GM04504 (cell line): ENCODE measurements around the gene EIF4ENIF1.
"Not testable (repeated sequence)": the region's sequence is repeated elsewhere in the genome, so short reads cannot be mapped to it uniquely, and the experiment has no call there.

Experiments used
- DNase-seq: peaks from one replicate; pipeline ENCODE4 v3.0.0-alpha.2; 2012; ENCODE audit warnings: low read depth

Gene EIF4ENIF1, protein sequence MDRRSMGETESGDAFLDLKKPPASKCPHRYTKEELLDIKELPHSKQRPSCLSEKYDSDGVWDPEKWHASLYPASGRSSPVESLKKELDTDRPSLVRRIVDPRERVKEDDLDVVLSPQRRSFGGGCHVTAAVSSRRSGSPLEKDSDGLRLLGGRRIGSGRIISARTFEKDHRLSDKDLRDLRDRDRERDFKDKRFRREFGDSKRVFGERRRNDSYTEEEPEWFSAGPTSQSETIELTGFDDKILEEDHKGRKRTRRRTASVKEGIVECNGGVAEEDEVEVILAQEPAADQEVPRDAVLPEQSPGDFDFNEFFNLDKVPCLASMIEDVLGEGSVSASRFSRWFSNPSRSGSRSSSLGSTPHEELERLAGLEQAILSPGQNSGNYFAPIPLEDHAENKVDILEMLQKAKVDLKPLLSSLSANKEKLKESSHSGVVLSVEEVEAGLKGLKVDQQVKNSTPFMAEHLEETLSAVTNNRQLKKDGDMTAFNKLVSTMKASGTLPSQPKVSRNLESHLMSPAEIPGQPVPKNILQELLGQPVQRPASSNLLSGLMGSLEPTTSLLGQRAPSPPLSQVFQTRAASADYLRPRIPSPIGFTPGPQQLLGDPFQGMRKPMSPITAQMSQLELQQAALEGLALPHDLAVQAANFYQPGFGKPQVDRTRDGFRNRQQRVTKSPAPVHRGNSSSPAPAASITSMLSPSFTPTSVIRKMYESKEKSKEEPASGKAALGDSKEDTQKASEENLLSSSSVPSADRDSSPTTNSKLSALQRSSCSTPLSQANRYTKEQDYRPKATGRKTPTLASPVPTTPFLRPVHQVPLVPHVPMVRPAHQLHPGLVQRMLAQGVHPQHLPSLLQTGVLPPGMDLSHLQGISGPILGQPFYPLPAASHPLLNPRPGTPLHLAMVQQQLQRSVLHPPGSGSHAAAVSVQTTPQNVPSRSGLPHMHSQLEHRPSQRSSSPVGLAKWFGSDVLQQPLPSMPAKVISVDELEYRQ

DNA sequence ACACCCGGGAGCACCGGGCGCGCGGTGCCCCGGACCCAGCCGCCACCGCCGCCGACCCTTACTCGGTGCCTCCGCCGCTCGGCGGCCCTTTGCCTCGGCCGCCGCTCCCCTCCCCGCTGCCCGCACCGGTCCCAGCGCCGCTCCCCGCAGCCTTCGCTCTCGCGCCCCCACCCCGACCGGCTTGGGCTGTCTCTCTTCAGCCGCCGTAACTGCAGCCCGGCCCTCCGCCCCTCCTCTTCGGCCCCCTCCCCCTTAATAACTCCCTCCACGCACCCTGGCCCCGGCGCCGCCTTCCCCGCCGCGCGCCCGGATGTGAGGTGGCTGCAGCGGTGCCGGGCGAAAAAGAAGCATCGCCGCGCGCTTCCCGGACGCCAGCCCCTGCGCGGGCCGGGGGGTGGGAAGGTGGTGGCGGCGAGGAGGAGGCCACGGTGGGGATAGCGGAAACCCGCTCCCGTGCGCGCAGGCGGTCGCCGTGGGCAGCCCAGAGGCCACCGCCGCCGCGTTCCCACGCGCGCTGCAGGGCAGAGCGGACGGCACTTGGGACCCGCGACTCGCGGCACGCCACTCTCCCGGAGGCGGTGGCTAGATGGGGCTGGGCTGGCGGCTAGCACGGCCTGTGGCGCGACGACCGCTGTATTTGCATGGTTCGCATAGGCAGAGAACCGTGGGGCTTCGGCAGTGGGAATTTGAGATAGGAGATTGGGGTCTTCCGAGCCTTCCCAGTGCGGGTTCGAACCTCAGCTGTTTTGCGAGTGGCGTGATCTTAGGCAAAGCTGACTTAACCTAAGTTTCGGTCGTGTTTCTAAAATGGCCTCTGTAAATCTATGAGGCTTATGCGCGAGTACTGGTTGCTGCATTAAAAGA lies at the start of gene EIF4ENIF1:
TSS of gene EIF4ENIF1 (minus strand) at position 211 of the 864 bp plus-strand sequence. CDS start 1,124 bp downstream, outside the sequence.
- peak; percentile 70 for DNase-seq

GRCh38 chr22:31538815-31539214 lies 49.2 kb upstream of the EIF4ENIF1 start:
- no peak for DNase-seq

- no peak for DNase-seq
Observed at GRCh38 chr22:31537019-31537535, 47.4 kb upstream of the EIF4ENIF1 start.

GRCh38 chr22:31533374-31533773 lies 43.7 kb upstream of the EIF4ENIF1 start:
- DNase-seq = no peak

DNA sequence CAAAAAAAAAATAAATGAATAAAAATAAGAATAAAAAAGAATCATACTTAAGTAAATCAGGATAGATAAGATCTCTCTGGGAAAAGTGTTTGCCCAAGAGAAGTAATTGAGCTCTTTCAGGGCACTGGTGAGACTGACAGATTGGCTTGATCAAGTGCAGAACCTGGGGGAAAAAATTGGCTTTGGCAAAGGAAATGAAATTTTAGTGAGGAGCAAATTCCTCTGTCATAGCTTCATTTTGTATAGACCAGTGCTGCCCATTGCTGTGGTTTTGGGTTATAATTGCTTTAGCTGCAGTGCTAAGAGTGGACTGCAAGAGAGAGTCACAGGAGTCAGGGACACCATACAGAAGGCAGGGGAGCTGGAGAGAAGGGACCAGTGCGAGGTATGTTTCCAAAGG lies 42.4 kb upstream of the EIF4ENIF1 start:
- DNase-seq = no peak

- DNase-seq = no peak
Observed at GRCh38 chr22:31530823-31531195, 41.2 kb upstream of the EIF4ENIF1 start.

GRCh38 chr22:31526270-31526669 lies 36.6 kb upstream of the EIF4ENIF1 start:
- no peak for DNase-seq

- not testable (repeated sequence) for DNase-seq
Observed at GRCh38 chr22:31524132-31524531, 34.5 kb upstream of the EIF4ENIF1 start.

DNA sequence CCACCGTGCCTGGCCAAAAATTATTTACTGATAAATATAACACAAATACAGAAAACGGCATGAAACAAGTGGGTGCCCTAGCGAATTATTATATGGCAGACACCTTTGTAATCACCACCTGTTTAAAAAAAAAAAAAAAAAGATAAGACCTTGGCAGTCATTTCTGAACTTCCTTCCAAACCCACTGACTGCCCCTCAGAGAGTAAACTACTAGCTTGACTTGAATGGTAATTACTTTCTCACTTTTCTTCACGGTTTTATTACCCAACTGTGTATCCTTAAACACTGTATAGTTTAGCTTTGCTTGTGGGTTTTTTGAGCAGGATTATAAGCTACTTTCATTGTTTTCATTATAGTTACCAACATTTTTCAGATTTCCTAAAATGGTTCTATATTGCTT lies 30.4 kb upstream of the EIF4ENIF1 start:
- no peak for DNase-seq

- DNase-seq = no peak
Observed at GRCh38 chr22:31509061-31509762, 19.6 kb upstream of the EIF4ENIF1 start.

GRCh38 chr22:31508536-31508935 lies 18.9 kb upstream of the EIF4ENIF1 start:
- no peak for DNase-seq

DNA sequence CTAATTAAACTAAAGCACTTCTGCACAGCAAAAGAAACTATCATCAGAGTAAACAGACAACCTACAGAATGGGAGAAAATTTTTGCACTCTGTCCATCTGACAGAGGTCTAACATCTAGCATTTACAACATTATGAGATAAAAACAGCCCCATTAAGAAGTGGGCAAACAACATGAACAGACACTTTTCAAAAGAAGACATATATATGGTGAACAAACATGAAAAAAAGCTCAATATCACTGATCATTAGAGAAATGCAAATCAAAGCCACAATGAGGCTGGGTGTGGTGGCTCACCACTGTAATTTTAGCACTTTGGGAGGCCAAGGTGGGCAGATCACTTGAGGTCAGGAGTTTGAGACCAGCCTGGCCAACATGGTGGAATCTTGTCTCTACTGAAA lies 17.9 kb upstream of the EIF4ENIF1 start:
- not testable (repeated sequence) for DNase-seq

- no peak for DNase-seq
Observed at GRCh38 chr22:31504282-31504681, 14.6 kb upstream of the EIF4ENIF1 start.

DNA sequence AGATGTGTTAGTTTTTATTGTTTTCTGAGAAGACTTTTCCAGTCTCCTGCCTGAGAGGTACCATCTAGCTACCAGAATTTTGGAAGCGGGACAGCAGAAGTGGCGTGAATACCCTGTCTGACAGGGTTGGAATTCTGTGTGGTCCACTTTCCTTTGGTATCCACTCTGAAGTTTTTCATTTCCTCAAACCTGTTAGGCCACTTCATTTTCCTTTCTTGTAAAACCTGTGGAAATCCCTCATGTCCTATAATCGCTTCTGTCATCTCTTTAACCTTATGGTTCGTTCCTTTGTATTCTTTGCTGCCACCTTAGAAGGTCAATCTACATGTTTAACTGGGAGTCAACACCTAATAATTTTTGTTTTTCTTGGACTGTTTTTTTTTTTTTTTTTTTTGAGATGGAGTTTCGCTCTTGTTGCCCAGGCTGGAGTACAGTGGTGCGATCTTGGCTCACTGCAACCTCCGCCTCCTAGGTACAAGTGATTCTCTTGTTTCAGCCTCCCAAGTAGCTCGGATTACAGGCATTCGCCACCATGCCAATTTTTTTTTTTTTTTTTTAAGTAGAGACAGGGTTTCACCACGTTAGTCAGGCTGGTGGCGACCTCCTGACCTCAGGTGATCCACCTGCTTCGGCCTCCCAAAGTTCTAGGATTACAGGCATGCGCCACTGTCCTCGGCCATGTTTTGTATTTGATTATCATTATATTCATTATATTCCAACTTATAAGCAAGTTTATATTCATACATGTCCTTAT lies 13.7 kb upstream of the EIF4ENIF1 start:
- no peak for DNase-seq

DNA sequence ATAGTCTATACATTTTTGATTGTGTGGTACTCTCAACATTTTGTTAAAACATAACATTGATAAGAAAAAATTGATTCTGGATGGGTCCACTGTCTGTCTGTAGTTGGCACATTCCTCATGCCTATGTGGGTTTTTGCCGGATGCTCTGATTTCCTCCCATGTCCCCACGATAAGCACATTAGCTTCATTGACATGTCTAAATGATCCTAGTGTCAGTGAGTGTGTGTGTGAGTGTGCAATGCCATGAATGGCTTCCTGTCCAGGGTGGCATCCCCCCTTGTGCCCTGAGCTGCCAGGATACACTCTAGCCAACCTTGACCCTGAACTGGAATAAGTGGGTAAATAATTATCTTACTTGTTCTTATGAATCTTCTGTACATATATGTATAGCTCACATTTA lies 12.1 kb upstream of the EIF4ENIF1 start:
- no peak for DNase-seq

- DNase-seq = no peak
Observed at GRCh38 chr22:31497148-31497938, 7.7 kb upstream of the EIF4ENIF1 start.

DNA sequence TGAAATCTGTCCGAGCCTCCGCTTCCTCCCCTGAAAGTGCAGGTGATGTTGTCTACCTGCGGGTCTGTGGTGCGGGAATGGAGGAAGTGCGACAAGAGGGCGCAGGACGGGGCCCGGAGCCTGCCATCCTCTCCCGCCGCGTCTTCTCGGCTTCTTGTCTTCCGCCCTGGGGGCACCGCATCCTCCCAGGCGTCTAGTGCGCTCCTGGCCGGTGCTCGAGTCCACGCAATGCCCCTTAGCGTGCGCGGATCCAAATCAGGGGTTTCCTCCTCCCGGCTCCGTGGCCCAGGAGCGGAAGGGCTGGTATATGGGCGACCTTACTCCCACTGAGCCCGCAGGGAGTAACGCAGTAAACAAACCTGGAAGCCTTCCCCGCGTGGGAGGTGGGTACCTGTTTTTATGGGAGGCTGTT lies 7.1 kb upstream of the EIF4ENIF1 start:
- no peak for DNase-seq

- DNase-seq = peak; percentile 71
Observed at GRCh38 chr22:31496007-31496734, 6.5 kb upstream of the EIF4ENIF1 start, which contains the start of gene SFI1. Gene SFI1 (plus strand): TSS chr22:31496536. CDS start chr22:31508285, 11,749 bp downstream.

DNA sequence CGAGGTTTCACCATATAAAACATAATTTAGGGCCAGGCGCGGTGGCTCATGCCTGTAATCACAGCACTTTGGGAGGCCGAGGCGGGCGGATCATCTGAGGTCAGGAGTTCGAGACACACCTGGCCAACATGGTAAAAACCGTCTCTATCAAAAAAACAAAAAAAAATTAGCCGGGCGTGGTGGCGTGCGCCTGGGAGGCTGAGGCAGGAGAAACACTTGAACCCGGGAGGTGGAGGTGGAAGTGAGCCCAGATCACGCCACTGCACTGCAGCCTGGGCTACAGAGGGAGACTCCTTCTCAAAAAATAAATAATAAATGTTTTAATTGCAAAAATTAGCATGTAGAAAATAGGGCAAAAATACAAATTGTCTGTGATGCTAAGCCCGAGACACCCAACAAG lies 5.7 kb upstream of the EIF4ENIF1 start:
- no peak for DNase-seq
